HCT116 (cell line): ENCODE results near the gene EEIG1. TPM values are rescaled to one million over a fixed set of nuclear protein-coding genes. Genes with fewer than 3 reads are reported as not detected.

Source experiments
- ATAC-seq: fragments of 200-7000 bp; cut with Tn5 transposase; 2 replicates; pipeline ENCODE4 v1.9.1; 2020; ENCODE audit warnings: mild to moderate bottlenecking, moderate library complexity
- BruUV-seq: library from RNA; stranded (reverse); fragments of 400-500 nt; replicated peaks from 2 replicates; lab custom pipeline; 2021; lab: Mats Ljungman, UMichigan
- CTCF ChIA-PET: fragments of 300-600 bp; sonication (Branson Sonifier 250); formaldehyde crosslinking; loops from one replicate; lab custom pipeline; 2021; ENCODE audit warnings: antibody characterized with exemption; lab: Charles Lee
- POLR2A ChIA-PET: fragments of 300-600, 350-600 bp; sonication (Branson Sonifier 250); formaldehyde crosslinking; loops from one replicate; lab custom pipeline; 2021; ENCODE audit warnings: antibody characterized with exemption; lab: Charles Lee
- RAD21 ChIA-PET, 2 experiments: fragments of 300-600 bp; sonication (Branson Sonifier 250); formaldehyde crosslinking; loops; one replicate each; lab custom pipeline; 2023; ENCODE audit warnings: low total read pairs in 2 of 2; ENCODE audit not compliant: uncharacterized antibody in 2 of 2, unreplicated experiment in 2 of 2, low non-redundant PET in 1 of 2; lab: Charles Lee
- DNase-seq: peaks from one replicate; pipeline ENCODE4 v3.0.0-alpha.2; 2010; ENCODE audit warnings: low read depth, low spot score
- H2AFZ ChIP-seq: fragments of 200-600 bp; shearing (Covaris generic), sonication (generic); 2 replicates; pipeline ENCODE4 v1.6.1; 2017; ENCODE audit warnings: low read depth, mixed run types, mixed read lengths, antibody characterized with exemption, low read length; ENCODE audit not compliant: poor library complexity, severe bottlenecking
- H3K27ac ChIP-seq: 2 replicates; pipeline ENCODE4 v1.5.1; 2012; ENCODE audit warnings: low read depth, low read length
- H3K27me3 ChIP-seq: fragments of 200-600 bp; sonication (generic); 2 replicates; pipeline ENCODE4 v1.6.1; 2016; ENCODE audit warnings: mixed run types, low read length, mixed read lengths; ENCODE audit not compliant: insufficient read depth
- H3K36me3 ChIP-seq, 2 experiments: fragments of 200-500 bp in 1 of 2; fragments of 200-600 bp in 1 of 2; sonication (Bioruptor generic) in 1 of 2; sonication (generic) in 1 of 2; 2 replicates each; pipeline versions ENCODE4 v1.5.1 to v1.6.1; 2014 to 2016; ENCODE audit warnings: low read length in 2 of 2, inconsistent platforms in 1 of 2, mixed read lengths in 1 of 2, mixed run types in 1 of 2; ENCODE audit not compliant: insufficient read depth in 2 of 2, control insufficient read depth in 1 of 2
- H3K4me1 ChIP-seq, 2 experiments: fragments of 200-600 bp in 1 of 2; sonication (generic) in 1 of 2; 2 replicates each; pipeline versions ENCODE4 v1.5.1 to v1.6.1; 2012 to 2017; ENCODE audit warnings: low read length in 2 of 2, inconsistent platforms in 1 of 2, mild to moderate bottlenecking in 1 of 2, mixed read lengths in 1 of 2, mixed run types in 1 of 2, moderate library complexity in 1 of 2; ENCODE audit not compliant: insufficient read depth in 2 of 2, control insufficient read depth in 1 of 2
- H3K4me2 ChIP-seq: fragments of 200-600 bp; sonication (generic); 2 replicates; pipeline ENCODE4 v1.6.1; 2017; ENCODE audit warnings: mixed run types, low read length, mixed read lengths
- H3K4me3 ChIP-seq, 2 experiments: fragments of 200-600 bp in 1 of 2; sonication (generic) in 1 of 2; replicated peaks in 1 of 2; 2 replicates each; pipeline ENCODE4 v1.5.1; 2011 to 2016; ENCODE audit warnings: low read length in 2 of 2, control low read depth in 1 of 2, low read depth in 1 of 2, mild to moderate bottlenecking in 1 of 2, mixed read lengths in 1 of 2, mixed run types in 1 of 2
- H3K79me2 ChIP-seq: fragments of 200-600 bp; sonication (generic); 2 replicates; pipeline ENCODE4 v1.6.1; 2017; ENCODE audit warnings: mild to moderate bottlenecking, mixed run types, low read length, moderate library complexity, mixed read lengths; ENCODE audit not compliant: insufficient read depth
- H3K9ac ChIP-seq: fragments of 200-600 bp; sonication (generic); 2 replicates; pipeline ENCODE4 v1.6.1; 2016; ENCODE audit warnings: low read length, mixed read lengths
- H3K9me2 ChIP-seq: fragments of 200-600 bp; sonication (generic), shearing (Covaris generic); 2 replicates; pipeline ENCODE4 v1.6.1; 2017; ENCODE audit warnings: mixed run types, mild to moderate bottlenecking, moderate library complexity; ENCODE audit not compliant: insufficient read depth
- H3K9me3 ChIP-seq, 2 experiments: fragments of 200-500 bp in 1 of 2; fragments of 200-600 bp in 1 of 2; sonication (Bioruptor generic) in 1 of 2; sonication (generic) in 1 of 2; 2 replicates each; pipeline ENCODE4 v1.6.1; 2014 to 2017; ENCODE audit warnings: low read length in 2 of 2, mixed read lengths in 2 of 2, inconsistent platforms in 1 of 2, low read depth in 1 of 2, mild to moderate bottlenecking in 1 of 2, mixed run types in 1 of 2, moderate library complexity in 1 of 2; ENCODE audit not compliant: control insufficient read depth in 1 of 2, insufficient read depth in 1 of 2
- H4K20me1 ChIP-seq: fragments of 200-600 bp; sonication (generic), shearing (Covaris generic); 2 replicates; pipeline ENCODE4 v1.6.1; 2017; ENCODE audit warnings: mixed run types, mild to moderate bottlenecking, moderate library complexity; ENCODE audit not compliant: insufficient read depth
- CBX3 ChIP-seq: IDR thresholded peaks from 2 replicates; pipeline ENCODE4 v1.6.1; 2012; ENCODE audit warnings: low read depth
- EGR1 ChIP-seq: IDR thresholded peaks from 2 replicates; pipeline ENCODE4 v1.6.1; 2012; ENCODE audit warnings: low read depth
- ELF1 ChIP-seq: IDR thresholded peaks from 2 replicates; pipeline ENCODE4 v1.6.1; 2012; ENCODE audit warnings: low read depth, borderline replicate concordance
- EZH2 ChIP-seq: fragments of 200-600 bp; sonication (generic); IDR thresholded peaks from 2 replicates; pipeline ENCODE4 v1.6.1; 2017; ENCODE audit warnings: antibody characterized with exemption, mixed run types
- EZH2phosphoT487 ChIP-seq: fragments of 200-600 bp; IDR thresholded peaks from 2 replicates; pipeline ENCODE4 v1.6.1; 2018; ENCODE audit warnings: antibody characterized with exemption, borderline replicate concordance
- FOSL1 ChIP-seq: IDR thresholded peaks from 2 replicates; pipeline ENCODE4 v1.6.1; 2012; ENCODE audit warnings: low read depth
- JUND ChIP-seq: IDR thresholded peaks from 2 replicates; pipeline ENCODE4 v1.6.1; 2012
- MAX ChIP-seq: IDR thresholded peaks from 2 replicates; pipeline ENCODE4 v1.6.1; 2012
- POLR2A ChIP-seq: IDR thresholded peaks from 2 replicates; pipeline ENCODE4 v1.7.0; 2011; ENCODE audit warnings: borderline replicate concordance; ENCODE audit not compliant: insufficient read depth, insufficient read length; ENCODE audit errors: extremely low read depth
- POLR2AphosphoS5 ChIP-seq: IDR thresholded peaks from 2 replicates; pipeline ENCODE4 v1.6.1; 2011; ENCODE audit warnings: mild to moderate bottlenecking, low read depth, low read length, moderate library complexity
- RAD21 ChIP-seq: IDR thresholded peaks from 2 replicates; pipeline ENCODE4 v1.6.1; 2012; ENCODE audit warnings: low read depth, mild to moderate bottlenecking
- SIN3A ChIP-seq: IDR thresholded peaks from 2 replicates; pipeline ENCODE4 v1.6.1; 2012; ENCODE audit warnings: low read depth
- SP1 ChIP-seq: IDR thresholded peaks from 2 replicates; pipeline ENCODE4 v1.6.1; 2012; ENCODE audit warnings: low read depth
- SRF ChIP-seq: IDR thresholded peaks from 2 replicates; pipeline ENCODE4 v1.6.1; 2012; ENCODE audit warnings: low read depth
- TCF7L2 ChIP-seq: IDR thresholded peaks from 2 replicates; pipeline ENCODE4 v1.7.0; 2011; ENCODE audit warnings: borderline replicate concordance, inconsistent platforms; ENCODE audit not compliant: insufficient read depth, insufficient read length; ENCODE audit errors: extremely low read depth
- ZBTB33 ChIP-seq: IDR thresholded peaks from 2 replicates; pipeline ENCODE4 v1.6.1; 2011; ENCODE audit warnings: mild to moderate bottlenecking, low read length, moderate library complexity; ENCODE audit not compliant: insufficient replicate concordance; ENCODE audit errors: extremely low read depth
- ZNF274 ChIP-seq: fragments of 200-500 bp; sonication (Bioruptor generic); IDR thresholded peaks from 2 replicates; pipeline ENCODE4 v1.6.1; 2014; ENCODE audit warnings: mild to moderate bottlenecking, low read depth, low read length, inconsistent platforms
- intact Hi-C: fragments of 100-400 bp; cut with micrococcal nuclease; formaldehyde crosslinking; loops from 2 replicates; pipeline ENCODE4 v1.10.0; 2022
- total RNA-seq: library from RNA; stranded (reverse); gene quantifications from one replicate; pipeline ENCODE4 v1.2.1, GENCODE V29; 2021; ENCODE audit not compliant: unreplicated experiment
- TF ChIP-seq, protein P1 (sequence below), 3 experiments: fragments of 200-600 bp in 1 of 3; sonication (generic) in 1 of 3; IDR thresholded peaks in 2 of 3; conservative IDR thresholded peaks in 1 of 3; 2 replicates each; pipeline ENCODE4 v1.5.1; 2012 to 2017; ENCODE audit warnings: low read depth in 2 of 3, low read length in 2 of 3, antibody characterized with exemption in 1 of 3, borderline replicate concordance in 1 of 3, control low read depth in 1 of 3, mild to moderate bottlenecking in 1 of 3, mixed read lengths in 1 of 3, mixed run types in 1 of 3, moderate library complexity in 1 of 3; ENCODE audit not compliant: insufficient read depth in 1 of 3

EEIG1 gene
- total RNA-seq, 1 experiment from 2014 or later: 44.2 TPM

- no peak for DNase-seq
- Histone ChIP-seq H3K4me1 (peaks cover 26 to 47% of the 10 kb centered on the region in 2 experiments), H2AFZ (no peak overlapping the region), H3K9me2 (no peaks in the 10 kb centered on the region), H4K20me1 (no peaks in the 10 kb centered on the region), H3K4me2 (no peak overlapping the region)
- CTCF ChIA-PET: no interaction called here
- RAD21 ChIA-PET: no interaction called here
- ATAC-seq: no peak
- BruUV-seq: no TSS peak
- intact Hi-C loops: no loop called here
- POLR2A ChIA-PET: no interaction called here
- no peak for TF ChIP-seq EGR1
- no peak for TF ChIP-seq EZH2phosphoT487
- TF ChIP-seq SIN3A: no peak
- no peak for TF ChIP-seq ELF1
- no peak for TF ChIP-seq RAD21
- TF ChIP-seq TCF7L2: no peak
- no peak for TF ChIP-seq JUND
- TF ChIP-seq EZH2: no peak
- no peak for TF ChIP-seq CBX3
- TF ChIP-seq POLR2AphosphoS5: no peak
- no peak for TF ChIP-seq SRF
- TF ChIP-seq, protein P1, sequence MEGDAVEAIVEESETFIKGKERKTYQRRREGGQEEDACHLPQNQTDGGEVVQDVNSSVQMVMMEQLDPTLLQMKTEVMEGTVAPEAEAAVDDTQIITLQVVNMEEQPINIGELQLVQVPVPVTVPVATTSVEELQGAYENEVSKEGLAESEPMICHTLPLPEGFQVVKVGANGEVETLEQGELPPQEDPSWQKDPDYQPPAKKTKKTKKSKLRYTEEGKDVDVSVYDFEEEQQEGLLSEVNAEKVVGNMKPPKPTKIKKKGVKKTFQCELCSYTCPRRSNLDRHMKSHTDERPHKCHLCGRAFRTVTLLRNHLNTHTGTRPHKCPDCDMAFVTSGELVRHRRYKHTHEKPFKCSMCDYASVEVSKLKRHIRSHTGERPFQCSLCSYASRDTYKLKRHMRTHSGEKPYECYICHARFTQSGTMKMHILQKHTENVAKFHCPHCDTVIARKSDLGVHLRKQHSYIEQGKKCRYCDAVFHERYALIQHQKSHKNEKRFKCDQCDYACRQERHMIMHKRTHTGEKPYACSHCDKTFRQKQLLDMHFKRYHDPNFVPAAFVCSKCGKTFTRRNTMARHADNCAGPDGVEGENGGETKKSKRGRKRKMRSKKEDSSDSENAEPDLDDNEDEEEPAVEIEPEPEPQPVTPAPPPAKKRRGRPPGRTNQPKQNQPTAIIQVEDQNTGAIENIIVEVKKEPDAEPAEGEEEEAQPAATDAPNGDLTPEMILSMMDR (IDR thresholded peaks at IDR 0.05 in 2 of 3, conservative IDR thresholded peaks at IDR 0.05 in 1 of 3; ENCODE audit: borderline replicate concordance in 1 of 3, insufficient read depth in 1 of 3, low read depth in 2 of 3, low read length in 2 of 3): no peak
- no peak for TF ChIP-seq FOSL1
- no peak for TF ChIP-seq POLR2A
- TF ChIP-seq SP1: no peak
- no peak for TF ChIP-seq MAX
- TF ChIP-seq ZNF274: no peak
- no peak for TF ChIP-seq ZBTB33
- TF ChIP-seq, all 23 proteins: peak for 0
- Histone ChIP-seq H3K79me2 (peaks cover 24% of the 10 kb centered on the region), H3K27ac (no peak overlapping the region), H3K36me3 (no peaks in the 10 kb centered on the region), H3K9ac (no peak overlapping the region), H3K9me3 (no peaks in the 10 kb centered on the region), H3K4me3 (no peak overlapping the region), H3K27me3 (no peaks in the 10 kb centered on the region)
Observed at GRCh38 chr9:127982912-127983311, 2.1 kb upstream of the EEIG1 start.
